ENCODE results near the gene ATG4B.

DNA sequence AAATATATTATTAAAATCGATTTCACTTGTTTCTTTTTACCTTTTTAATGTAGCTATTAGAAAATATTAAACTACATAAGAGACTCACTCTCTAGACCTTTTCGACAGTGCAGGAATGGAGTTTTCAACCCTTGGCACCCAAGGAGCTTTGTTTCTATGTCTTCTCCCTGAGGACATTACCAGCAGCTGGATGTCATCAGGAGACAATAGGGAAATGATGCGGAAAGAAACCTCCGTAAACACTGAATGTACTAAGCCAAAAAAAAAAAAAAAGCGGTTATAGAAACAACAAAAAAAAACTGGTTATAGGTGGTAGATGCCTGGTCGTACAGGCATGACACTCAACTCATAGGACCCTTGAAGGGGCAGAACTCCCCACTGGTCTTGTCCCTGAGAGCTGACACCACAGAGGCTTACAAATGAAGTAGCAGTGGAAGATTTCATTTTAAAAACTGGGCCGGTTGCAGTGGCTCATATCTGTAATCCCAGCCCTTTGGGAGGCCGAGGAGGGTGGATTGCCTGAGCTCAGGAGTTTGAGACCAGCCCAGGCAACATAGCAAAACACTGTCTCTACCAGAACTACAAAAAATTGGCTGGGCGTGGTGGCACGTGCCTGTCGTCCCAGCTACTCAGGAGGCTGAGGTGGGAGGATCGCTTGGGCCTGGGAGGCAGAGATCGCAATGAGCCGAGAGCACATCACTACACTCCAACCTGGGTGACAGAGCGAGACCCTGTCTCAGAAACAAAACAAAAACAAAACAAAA is 24.3 kb upstream of the ATG4B start:
- TF ChIP-seq, protein P1, sequence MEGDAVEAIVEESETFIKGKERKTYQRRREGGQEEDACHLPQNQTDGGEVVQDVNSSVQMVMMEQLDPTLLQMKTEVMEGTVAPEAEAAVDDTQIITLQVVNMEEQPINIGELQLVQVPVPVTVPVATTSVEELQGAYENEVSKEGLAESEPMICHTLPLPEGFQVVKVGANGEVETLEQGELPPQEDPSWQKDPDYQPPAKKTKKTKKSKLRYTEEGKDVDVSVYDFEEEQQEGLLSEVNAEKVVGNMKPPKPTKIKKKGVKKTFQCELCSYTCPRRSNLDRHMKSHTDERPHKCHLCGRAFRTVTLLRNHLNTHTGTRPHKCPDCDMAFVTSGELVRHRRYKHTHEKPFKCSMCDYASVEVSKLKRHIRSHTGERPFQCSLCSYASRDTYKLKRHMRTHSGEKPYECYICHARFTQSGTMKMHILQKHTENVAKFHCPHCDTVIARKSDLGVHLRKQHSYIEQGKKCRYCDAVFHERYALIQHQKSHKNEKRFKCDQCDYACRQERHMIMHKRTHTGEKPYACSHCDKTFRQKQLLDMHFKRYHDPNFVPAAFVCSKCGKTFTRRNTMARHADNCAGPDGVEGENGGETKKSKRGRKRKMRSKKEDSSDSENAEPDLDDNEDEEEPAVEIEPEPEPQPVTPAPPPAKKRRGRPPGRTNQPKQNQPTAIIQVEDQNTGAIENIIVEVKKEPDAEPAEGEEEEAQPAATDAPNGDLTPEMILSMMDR (IDR thresholded peaks at IDR 0.05), result no peak
- TF ChIP-seq EZH2phosphoT487 (IDR thresholded peaks at IDR 0.05), result no peak
